Lung microvascular endothelial cell (primary cell): ENCODE results near the gene MAPK6. TPM values are rescaled to one million over a fixed set of nuclear protein-coding genes. Genes with fewer than 3 reads are reported as not detected.

ENCODE experiments used
- DNase-seq, 2 donors: peaks; one replicate each; pipeline versions ENCODE4 v3.0.0 to v3.0.0-alpha.2; 2010; ENCODE audit warnings: low read depth in 2 of 2
- total RNA-seq: library from RNA; depleted of rRNA; stranded (reverse); fragments of >200 nt; gene quantifications from 2 replicates; pipeline ENCODE4 v1.2.1, GENCODE V29; 2014

Gene MAPK6
- total RNA-seq, 1 donor from 2014 or later = 24.6 TPM

GRCh38 chr15:52102463-52102862 is 83.4 kb downstream of the MAPK6 start:
- peak in 1 of 2 donors; percentile 83 for DNase-seq

- DNase-seq = peak; percentile 93 to 98
Measured at GRCh38 chr15:52103217-52104207, 84.5 kb downstream of the MAPK6 start.

- DNase-seq = no peak
Measured at GRCh38 chr15:52104532-52105004, 85.5 kb downstream of the MAPK6 start.

GRCh38 chr15:52105846-52106245 is 86.8 kb downstream of the MAPK6 start:
- DNase-seq = no peak

GRCh38 chr15:52106641-52107040 is 87.6 kb downstream of the MAPK6 start:
- DNase-seq = peak in 1 of 2 donors; percentile 75

GRCh38 chr15:52107238-52107637 is 88.2 kb downstream of the MAPK6 start:
- DNase-seq = no peak

GRCh38 chr15:52109559-52110451 is 90.8 kb downstream of the MAPK6 start:
- no peak for DNase-seq

- no peak for DNase-seq
Measured at GRCh38 chr15:52111517-52112202, 92.6 kb downstream of the MAPK6 start.

- DNase-seq = peak; percentile 34 to 59
Measured at GRCh38 chr15:52112203-52112750, 93.3 kb downstream of the MAPK6 start.

- no peak for DNase-seq
Measured at GRCh38 chr15:52113235-52113634, 94.2 kb downstream of the MAPK6 start.

- no peak for DNase-seq
Measured at GRCh38 chr15:52113708-52114107, 94.7 kb downstream of the MAPK6 start.

GRCh38 chr15:52114261-52115055 is 95.4 kb downstream of the MAPK6 start:
- DNase-seq = peak in 1 of 2 donors; percentile 90

- DNase-seq = peak; percentile 63 to 97
Measured at GRCh38 chr15:52115598-52116427, 96.8 kb downstream of the MAPK6 start.

Other genes starting within 250 kb of the MAPK6 start
- 42.3 and 57.1 TPM in 2 replicates for gene TMOD3, start 189.6 kb upstream of the MAPK6 start, total RNA-seq
- 18.1 and 19.6 TPM in 2 replicates for gene LEO1, start 47.4 kb upstream of the MAPK6 start, total RNA-seq
- 0.65 and 2.0 TPM in 2 replicates for gene BCL2L10, start 93.6 kb downstream of the MAPK6 start, total RNA-seq
- 26.6 and 39.1 TPM in 2 replicates for gene GNB5, start 172.2 kb downstream of the MAPK6 start, total RNA-seq